Activated naive CD4-positive, alpha-beta T cell (primary cell): ENCODE results near the gene HBG2.
"Not testable (repeated sequence)": the region's sequence is repeated elsewhere in the genome, so short reads cannot be mapped to it uniquely, and the experiment has no call there.

Experiments used
- DNase-seq, 4 experiments: peaks; one replicate each; lab custom pipeline; 2025; lab: John Stamatoyannopoulos, UW

The HBG2 gene

GRCh38 chr11:5249807-5250396, 4.7 kb downstream of the HBG2 start, which contains the start of gene HBG1:
TSS of gene HBG1 (minus strand) at chr11:5249857. CDS start at chr11:5249804, 53 bp downstream.
- not testable (repeated sequence) for DNase-seq

GRCh38 chr11:5248498-5248897, 6.1 kb downstream of the HBG2 start:
- not testable (repeated sequence) for DNase-seq

GRCh38 chr11:5247472-5248192, 6.9 kb downstream of the HBG2 start:
- DNase-seq = no peak

GRCh38 chr11:5246772-5247471, 7.7 kb downstream of the HBG2 start:
- no peak for DNase-seq

GRCh38 chr11:5245155-5245554, 9.4 kb downstream of the HBG2 start:
- DNase-seq = no peak

GRCh38 chr11:5243816-5244180, 10.8 kb downstream of the HBG2 start:
- DNase-seq = no peak

- DNase-seq = no peak
Observed at GRCh38 chr11:5242933-5243815, 11.4 kb downstream of the HBG2 start.

GRCh38 chr11:5242208-5242607, 12.4 kb downstream of the HBG2 start:
- no peak for DNase-seq

GRCh38 chr11:5241458-5241857, 13.1 kb downstream of the HBG2 start:
- no peak for DNase-seq

GRCh38 chr11:5240458-5240857, 14.1 kb downstream of the HBG2 start:
- DNase-seq = no peak

- no peak for DNase-seq
Observed at GRCh38 chr11:5240056-5240455, 14.5 kb downstream of the HBG2 start.

GRCh38 chr11:5239046-5239445, 15.5 kb downstream of the HBG2 start:
- DNase-seq = no peak

GRCh38 chr11:5238486-5238885, 16.1 kb downstream of the HBG2 start:
- DNase-seq = no peak

GRCh38 chr11:5237420-5237819, 17.2 kb downstream of the HBG2 start:
- DNase-seq = no peak

GRCh38 chr11:5235364-5236095, 19.1 kb downstream of the HBG2 start:
- no peak for DNase-seq

GRCh38 chr11:5234381-5234834, 20.2 kb downstream of the HBG2 start, which contains the start of gene HBD:
TSS of gene HBD (minus strand) at chr11:5234483. CDS start at chr11:5234433, 50 bp downstream.
- no peak for DNase-seq

GRCh38 chr11:5233307-5233706, 21.3 kb downstream of the HBG2 start:
- DNase-seq = no peak

GRCh38 chr11:5232821-5233220, 21.8 kb downstream of the HBG2 start:
- no peak for DNase-seq

GRCh38 chr11:5232176-5232575, 22.4 kb downstream of the HBG2 start:
- no peak for DNase-seq

GRCh38 chr11:5231111-5231510, 23.5 kb downstream of the HBG2 start:
- no peak for DNase-seq

- DNase-seq = no peak
Observed at GRCh38 chr11:5230266-5230665, 24.3 kb downstream of the HBG2 start.
